Brain pericyte (primary cell): ENCODE measurements around the gene KLRF2.
"Not testable (repeated sequence)": the region's sequence is repeated elsewhere in the genome, so short reads cannot be mapped to it uniquely, and the experiment has no call there.

Source experiments
- DNase-seq: peaks from one replicate; pipeline ENCODE4 v3.0.0-alpha.2; 2012; ENCODE audit warnings: low read depth, low spot score

KLRF2 gene

GRCh38 chr12:9881246-9881645 lies at the start of gene KLRF2:
Gene KLRF2 (plus strand): TSS chr12:9881489. CDS start chr12:9881596, 107 bp downstream.
- no peak for DNase-seq

DNA sequence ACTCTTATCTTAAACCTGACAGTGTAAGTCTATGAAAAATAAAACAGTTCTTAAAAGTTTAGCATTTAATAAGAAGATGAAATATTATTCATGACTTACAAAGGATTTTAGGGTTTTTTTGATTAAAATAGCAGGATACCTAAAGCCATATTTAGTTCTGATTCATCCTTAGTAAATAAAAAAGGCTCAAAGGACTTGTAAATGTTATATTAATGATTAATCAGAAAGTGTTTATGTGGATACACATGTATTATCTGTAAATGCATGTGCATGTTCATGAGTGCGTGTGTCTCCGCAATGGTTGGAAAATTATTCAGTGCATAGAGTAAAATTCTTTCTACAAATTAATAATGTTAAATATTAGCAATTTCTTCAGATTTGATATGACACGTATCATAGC lies 49.6 kb upstream of the KLRF2 start:
- no peak for DNase-seq

DNA sequence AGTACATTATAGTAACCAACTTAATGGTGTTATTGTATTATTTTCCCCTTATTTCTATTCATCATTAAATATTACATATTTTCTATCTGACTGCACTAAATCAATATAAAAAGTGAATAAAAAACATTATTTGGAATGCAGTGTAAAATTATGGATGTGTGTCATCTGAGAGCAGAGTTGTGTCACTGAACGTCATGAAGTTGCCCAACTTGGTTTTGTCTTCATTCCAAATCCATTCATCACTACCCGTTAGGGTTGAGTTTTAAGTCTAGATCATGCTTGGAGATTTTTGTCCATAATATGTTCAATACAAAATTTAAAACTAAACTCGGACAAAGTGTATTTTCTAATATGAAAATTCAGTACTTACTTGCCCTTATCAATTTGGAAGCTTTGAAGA lies 37.9 kb upstream of the KLRF2 start:
- no peak for DNase-seq

- DNase-seq: no peak
These were observed 32.4 kb upstream of the KLRF2 start for GRCh38 chr12:9848899-9849298.

GRCh38 chr12:9851050-9851449 lies 30.2 kb upstream of the KLRF2 start:
- DNase-seq: no peak

DNA sequence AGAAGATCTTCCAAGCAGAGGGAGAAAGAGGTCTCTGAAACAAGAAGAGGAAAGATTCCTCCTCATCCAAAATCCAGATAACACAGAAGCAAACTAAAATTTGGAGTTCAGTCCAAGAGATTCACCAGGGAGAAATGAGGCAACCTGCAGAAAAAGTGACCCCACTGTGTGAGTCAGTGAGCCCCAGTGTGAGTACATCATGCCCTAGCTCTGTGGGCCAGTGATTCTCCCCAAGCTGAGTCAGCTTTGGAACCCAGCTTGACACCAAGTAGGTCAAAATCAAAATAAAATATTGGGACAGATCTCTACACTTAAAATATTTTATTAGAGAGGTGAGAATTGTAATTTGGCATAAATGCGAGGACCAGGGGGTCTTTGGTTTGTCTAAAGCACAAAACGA lies 29.4 kb upstream of the KLRF2 start:
- DNase-seq: no peak

GRCh38 chr12:9856151-9856550 lies 25.1 kb upstream of the KLRF2 start:
- DNase-seq: no peak

- DNase-seq: no peak
These were observed 24.4 kb upstream of the KLRF2 start for GRCh38 chr12:9856894-9857293.

DNA sequence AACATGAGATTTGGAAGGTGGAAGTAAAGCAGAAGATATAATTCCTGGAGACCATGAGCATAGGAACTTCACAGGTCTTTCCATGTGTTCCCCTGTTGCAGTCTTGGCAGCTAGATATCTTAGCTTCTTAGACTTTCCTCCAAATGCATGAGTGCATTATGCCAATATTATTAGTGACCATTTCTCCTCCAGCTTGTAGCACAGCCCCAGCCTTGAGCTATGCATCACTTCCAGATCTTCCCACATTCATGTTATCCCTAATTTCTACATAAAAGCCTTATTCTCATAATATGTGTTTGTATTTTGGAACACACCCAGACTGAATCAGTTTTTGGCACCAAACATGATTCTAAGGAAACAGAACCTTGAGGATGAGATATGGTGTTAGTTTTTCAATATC lies 23.2 kb upstream of the KLRF2 start:
- DNase-seq: no peak

- no peak for DNase-seq
These were observed 16.2 kb upstream of the KLRF2 start for GRCh38 chr12:9864913-9865675.

DNA sequence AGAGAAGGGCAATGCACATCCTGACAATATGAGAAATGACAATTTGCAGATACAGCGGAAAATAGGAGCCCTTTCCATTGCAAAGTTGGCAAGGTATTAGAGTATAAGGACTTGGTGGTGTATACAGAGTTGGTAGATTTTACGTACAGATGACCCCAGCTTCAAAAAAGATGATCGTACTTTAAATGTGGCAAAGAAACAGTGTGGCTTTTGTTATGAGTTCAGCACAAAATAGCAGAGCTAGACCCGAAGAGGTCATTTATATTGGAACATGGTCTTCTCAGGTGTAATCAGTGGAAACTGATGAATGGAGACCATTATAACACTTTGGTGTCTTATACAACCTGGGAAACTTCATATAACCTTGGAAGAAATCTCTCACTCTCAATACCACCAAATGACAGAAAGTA lies 14.4 kb upstream of the KLRF2 start:
- DNase-seq: no peak

GRCh38 chr12:9867531-9867930 lies 13.8 kb upstream of the KLRF2 start:
- no peak for DNase-seq

- DNase-seq: no peak
These were observed 12.9 kb upstream of the KLRF2 start for GRCh38 chr12:9868311-9868801.

DNA sequence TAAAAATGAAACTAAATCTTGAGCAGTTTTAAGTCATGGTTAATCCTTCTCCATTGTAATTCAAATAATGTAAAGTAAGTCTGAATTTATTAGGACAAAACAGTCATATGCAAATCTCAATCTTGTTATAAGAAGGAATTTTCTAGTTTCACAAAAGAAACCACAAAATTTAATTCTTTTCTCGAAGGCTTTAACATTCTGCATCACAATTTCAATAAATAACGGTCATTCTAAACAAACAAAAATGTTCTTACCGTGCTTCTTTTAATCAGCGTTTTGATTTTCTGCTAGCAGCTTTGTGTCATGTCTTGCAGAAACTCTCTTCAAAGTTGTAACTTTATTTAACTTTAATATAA lies 12.4 kb upstream of the KLRF2 start:
- no peak for DNase-seq

- DNase-seq: peak; percentile 33
These were observed 11.8 kb upstream of the KLRF2 start, which contains the start of gene CLEC2B for GRCh38 chr12:9869307-9870161. Gene CLEC2B (minus strand): TSS chr12:9869354.

DNA sequence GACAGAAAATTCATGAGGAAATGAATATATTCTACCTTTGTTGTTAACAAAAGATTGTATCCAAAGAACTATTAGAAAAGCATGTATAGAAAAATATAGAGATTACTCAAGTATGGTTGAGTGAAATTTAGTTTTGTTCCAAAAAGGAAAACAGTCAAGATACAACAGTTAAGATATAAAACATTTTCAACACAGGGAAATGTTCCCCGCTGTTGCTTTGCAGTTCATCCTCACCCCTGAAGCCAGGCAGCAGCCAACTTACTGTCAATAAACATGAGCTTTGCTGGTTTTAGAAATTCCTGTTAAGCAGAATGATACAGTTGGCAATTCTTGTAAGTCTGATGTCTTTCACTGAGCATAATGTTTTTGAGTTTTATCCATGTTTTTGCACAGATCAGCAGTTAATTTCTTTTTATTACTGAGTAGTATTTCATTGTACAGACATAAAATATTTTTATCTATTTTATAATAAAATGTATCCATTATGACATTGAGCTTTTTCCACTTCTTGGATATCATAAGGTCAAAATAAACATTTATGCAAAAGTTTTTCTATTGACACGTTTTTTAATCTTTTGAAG lies 10.9 kb upstream of the KLRF2 start:
- peak; percentile 8 for DNase-seq

GRCh38 chr12:9872162-9872561 lies 9.1 kb upstream of the KLRF2 start:
- no peak for DNase-seq

DNA sequence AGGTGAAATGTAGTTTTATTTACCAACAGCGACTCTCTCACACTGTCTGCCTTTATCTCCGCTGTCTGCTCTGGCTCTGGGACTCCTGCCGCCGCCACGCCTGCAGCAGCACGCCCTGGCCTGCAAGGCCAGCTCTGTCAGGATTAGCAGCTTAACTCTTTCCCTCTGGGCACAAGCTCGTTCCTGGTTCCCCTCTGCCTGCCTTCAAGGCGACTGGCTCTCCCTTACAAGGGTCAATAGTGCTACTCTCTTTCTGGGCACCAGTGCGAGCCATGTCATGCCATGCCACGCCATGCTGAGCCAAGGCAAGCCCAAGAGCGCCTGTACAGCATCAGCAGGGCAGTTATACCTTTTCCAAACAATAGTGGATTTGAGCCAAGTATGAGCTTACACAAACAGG lies 8.5 kb upstream of the KLRF2 start:
- no peak for DNase-seq

DNA sequence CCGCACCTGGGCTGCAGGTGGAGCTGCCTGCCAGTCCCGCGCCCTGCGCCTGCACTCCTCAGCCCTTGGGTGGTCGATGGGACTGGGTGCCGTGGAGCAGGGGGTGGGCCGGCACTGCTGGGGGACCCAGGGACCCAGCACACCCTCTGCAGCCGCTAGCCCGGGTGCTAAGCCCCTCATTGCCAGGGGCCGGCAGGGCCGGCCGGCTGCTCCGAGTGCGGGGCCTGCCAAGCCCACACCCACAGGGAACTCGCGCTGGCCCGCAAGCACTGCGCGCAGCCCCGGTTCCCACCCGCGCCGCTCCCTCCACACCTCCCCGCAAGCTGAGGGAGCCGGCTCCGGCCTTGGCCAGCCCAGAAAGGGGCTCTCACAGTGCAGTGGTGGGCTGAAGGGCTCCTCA lies 5.2 kb upstream of the KLRF2 start:
- not testable (repeated sequence) for DNase-seq

- DNase-seq: no peak
These were observed 684 bp upstream of the KLRF2 start for GRCh38 chr12:9880532-9881078.

GRCh38 chr12:9881988-9882387 lies 699 bp downstream of the KLRF2 start:
- peak; percentile 12 for DNase-seq

DNA sequence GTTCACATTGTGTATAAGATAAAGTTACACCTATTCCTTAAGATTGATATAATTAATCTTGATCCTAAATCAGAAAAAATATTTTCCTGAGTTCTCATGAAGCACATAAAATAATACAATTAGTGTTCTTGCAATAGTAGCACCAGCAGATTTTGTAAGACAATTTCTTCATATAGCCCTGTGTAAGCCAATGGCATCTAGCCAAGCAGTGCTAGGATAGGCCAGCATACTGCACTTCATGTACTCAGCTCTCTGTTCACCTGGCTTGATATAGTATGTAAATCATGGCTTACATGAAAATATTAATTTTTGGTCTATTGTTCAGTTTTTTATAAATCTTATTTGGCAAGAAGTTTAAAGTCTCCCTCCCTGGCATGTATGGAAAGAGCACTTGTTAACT lies 1.9 kb downstream of the KLRF2 start:
- no peak for DNase-seq
